Germinal center (tissue), 1 donor: Measurements from ENCODE around the gene NAAA.
"Not testable (repeated sequence)": the region's sequence is repeated elsewhere in the genome, so short reads cannot be mapped to it uniquely, and the experiment has no call there.

Experiments used
- DNase-seq: peaks from one replicate; pipeline ENCODE4 v3.0.0; 2012; ENCODE audit warnings: mixed read lengths, low spot score

The NAAA gene

GRCh38 chr4:75940692-75941253 lies at the start of gene NAAA:
TSS of gene NAAA (minus strand) at chr4:75941013. CDS start at chr4:75940949, 64 bp downstream.
- peak; percentile 75 for DNase-seq

DNA sequence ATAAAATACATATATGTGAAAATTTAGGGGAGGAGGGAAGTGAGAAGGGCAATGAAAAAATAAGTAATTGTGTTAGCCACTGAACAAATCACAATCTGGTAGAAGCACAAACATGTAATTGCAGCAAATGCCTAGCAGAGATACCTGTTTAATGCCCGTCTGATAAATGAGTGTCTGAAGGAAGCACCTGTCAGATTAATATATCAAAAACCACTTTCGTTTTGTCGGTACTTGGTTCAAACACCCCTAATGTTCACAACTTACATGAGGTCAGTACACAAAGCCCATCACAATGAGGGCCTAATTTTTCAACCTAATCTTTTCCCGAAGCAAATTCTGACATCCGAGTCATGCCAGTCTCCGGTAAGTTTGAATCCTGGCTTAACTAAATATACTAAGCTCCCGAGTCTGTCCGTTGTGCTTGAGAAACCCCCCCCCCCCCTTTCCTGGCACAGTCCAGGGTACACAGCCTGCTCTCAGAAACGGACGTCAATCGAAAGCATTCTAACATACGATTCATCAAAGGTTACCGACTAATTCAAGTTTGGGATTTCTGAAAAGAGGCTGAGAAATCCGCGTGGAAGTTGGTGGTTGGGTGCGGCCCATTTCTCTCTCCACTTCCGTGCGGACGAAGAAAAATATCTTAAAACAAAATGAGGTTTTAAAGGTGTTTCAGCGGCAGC lies 49.2 kb upstream of the NAAA start:
- DNase-seq, result no peak

DNA sequence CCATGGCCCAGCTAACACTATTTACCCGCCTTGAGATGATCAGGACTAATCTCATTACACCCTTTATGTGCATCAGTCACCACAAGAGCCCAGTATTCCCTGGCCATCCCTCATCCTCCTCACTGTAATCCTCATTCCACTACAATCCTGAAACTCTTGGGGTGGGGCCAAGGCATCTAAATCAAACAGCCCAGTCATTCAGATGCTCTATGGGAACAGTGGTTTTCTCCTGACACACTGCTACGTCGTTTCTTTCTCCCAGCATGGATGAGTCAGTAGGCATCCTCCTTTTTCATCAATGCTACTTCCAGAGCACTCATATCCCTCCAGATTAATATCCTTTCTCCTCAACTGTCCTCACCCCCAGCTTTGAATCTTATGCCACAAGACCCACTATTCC lies 44.3 kb upstream of the NAAA start:
- DNase-seq, result no peak

- DNase-seq, result no peak
Observed at GRCh38 chr4:75980576-75980975, 39.8 kb upstream of the NAAA start.

DNA sequence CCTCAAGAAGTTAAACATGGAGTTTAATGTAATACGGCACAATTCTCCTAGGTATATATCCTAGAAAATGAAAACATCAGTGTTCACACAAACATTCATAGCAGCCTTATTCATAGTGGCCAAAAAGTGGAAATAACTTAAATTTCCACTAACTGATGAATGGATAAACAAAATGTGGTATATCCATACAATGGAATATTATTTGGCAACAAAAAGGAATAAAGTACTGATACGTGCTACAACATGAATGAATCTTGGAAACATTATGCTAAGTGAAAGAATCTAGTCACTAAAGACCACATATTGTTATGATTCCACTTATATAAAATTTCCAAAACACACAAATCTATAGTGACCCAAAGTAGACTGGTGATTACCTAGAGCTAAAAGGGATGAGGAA lies 35.4 kb upstream of the NAAA start:
- no peak for DNase-seq

DNA sequence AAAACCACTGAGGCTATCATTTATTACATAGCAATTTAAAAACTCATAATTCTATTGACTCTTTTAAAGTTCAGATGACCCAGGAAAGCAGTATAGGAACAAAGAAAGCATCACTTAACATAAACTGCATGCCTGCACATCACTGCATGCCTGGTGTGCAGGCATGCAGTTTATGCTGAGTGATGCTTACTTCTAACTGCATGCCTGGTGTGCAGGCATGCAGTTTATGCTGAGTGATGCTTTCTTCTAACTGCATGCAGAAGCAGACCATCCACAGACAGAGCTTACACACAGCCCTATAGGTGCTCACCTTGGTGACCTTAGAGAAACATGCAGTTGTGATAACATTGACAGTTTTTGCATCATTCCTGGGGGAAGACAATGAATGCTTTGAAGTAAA lies 33.0 kb upstream of the NAAA start:
- DNase-seq, result no peak

DNA sequence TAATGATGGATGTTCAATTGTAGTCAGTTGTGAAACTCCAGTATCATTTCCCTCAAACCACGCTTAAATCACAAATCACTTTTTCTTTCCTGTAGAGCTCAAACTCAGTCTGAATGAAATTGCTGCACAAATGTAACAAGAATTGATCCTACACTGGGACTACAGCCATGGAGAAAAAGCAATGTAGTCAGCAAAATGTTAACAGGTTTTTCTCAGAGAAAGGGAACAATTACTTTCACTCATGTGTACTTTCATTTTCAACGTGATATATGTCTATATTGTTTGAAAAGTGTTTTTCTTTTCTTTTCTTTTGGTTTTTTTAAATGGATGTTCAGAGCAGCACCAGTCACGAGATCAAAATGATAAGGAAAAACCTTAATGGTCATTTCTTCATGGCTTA lies 27.3 kb upstream of the NAAA start:
- no peak for DNase-seq

DNA sequence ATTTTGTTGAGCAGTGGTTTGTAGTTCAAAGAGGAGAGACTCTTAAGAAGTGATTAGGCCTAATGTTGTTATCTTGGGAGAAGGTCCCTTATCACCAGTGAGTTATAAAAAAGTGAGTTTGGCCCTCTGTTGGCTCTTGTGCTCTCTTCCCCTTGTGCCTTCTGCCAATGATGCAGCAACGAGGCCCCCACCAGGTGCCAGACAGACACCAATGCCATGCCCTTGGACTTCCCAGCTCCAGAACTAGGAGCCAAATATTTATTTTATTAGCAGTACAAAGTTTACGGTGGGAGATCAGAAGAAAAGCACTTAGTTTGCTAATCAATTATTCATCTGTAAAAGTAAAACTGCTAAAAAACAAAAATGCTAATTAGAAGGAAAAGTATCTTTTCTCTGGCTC lies 22.7 kb upstream of the NAAA start:
- no peak for DNase-seq

- not testable (repeated sequence) for DNase-seq
Observed at GRCh38 chr4:75962072-75962471, 21.3 kb upstream of the NAAA start.

GRCh38 chr4:75958546-75958945 lies 17.7 kb upstream of the NAAA start:
- not testable (repeated sequence) for DNase-seq

DNA sequence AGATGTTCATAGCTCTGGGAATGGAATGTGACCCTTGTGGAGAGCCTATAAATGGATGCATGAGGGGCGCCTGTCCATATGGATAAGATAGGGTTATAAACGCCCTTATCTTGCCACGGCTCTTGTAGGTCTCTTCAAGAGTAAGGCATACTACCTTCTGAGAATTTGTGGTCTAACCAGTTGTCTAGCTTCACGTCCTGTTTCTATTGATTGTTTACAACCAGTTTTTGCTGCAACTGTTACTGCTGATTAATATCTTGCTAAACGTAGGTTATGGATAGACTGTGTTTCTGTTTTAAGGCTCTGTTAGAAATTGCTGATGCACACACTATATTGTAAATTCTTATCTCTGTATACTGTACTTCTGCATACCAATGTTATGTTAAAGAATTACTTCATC lies 14.0 kb upstream of the NAAA start:
- not testable (repeated sequence) for DNase-seq

DNA sequence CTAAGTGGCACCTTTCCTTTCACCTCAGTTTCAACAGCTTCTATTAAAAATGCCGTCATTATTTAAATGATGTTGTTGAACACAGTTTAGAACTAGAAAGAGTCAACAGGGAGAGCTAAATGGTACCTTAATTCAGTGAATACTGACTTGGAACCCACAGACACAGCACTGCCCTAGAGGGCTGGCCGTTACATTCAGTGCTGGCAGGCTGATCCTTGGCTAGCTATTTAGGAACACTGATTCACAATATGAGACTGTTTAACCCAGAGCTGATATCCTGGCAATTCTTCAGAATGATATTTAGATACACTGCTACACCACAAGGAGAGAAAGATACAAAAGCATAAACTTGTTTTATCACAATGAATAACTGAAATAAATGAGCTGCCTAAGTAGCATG lies 12.7 kb upstream of the NAAA start:
- no peak for DNase-seq

GRCh38 chr4:75950213-75950815 lies 9.5 kb upstream of the NAAA start:
- DNase-seq, result no peak

- DNase-seq, result peak; percentile 21
Observed at GRCh38 chr4:75948822-75949444, 8.1 kb upstream of the NAAA start.

- DNase-seq, result peak; percentile 77
Observed at GRCh38 chr4:75939890-75940691, 722 bp downstream of the NAAA start.

GRCh38 chr4:75935628-75936027 lies 5.2 kb downstream of the NAAA start:
- DNase-seq, result no peak

- no peak for DNase-seq
Observed at GRCh38 chr4:75930152-75930551, 10.7 kb downstream of the NAAA start.

DNA sequence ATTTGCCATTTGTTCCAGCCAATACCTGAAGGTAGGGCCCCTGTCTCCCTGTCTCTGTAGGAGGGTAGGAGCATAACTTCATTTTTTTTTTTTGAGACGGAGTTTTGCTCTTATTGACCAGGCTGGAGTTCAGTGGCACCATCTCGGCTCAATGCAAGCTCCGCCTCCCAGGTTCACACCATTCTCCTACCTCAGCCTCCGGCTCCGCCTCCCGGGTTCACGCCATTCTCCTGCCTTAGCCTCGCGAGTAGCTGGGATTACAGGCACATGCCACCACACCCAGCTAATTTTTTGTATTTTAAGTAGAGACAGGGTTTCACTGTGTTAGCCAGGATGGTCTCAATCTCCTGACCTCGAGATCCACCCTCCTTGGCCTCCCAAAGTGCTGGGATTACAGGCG lies 15.9 kb downstream of the NAAA start:
- DNase-seq, result not testable (repeated sequence)

DNA sequence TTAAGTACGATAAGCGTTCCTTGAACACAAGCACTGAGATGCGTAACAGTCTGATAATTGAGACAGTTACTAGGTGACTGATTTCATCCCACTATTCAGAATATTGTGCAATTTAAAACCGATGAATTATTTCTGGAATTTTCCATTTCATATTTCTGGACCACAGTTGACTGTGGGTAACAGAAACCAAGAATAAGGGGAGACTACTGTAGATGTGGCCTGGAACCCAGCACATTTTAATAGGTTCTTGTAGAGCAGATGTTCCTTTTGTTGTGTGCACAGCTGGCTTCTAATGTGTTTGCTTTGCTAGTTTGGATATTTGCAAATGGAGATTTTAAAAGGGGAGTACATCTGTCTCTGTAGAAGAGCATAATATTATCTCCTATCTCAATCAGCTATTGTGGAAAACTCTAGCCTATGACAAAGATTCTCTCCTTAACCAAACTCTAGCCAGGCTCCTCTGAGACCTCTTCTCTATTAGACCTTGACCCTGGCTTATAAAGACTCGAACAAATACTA lies 16.4 kb downstream of the NAAA start:
- no peak for DNase-seq

DNA sequence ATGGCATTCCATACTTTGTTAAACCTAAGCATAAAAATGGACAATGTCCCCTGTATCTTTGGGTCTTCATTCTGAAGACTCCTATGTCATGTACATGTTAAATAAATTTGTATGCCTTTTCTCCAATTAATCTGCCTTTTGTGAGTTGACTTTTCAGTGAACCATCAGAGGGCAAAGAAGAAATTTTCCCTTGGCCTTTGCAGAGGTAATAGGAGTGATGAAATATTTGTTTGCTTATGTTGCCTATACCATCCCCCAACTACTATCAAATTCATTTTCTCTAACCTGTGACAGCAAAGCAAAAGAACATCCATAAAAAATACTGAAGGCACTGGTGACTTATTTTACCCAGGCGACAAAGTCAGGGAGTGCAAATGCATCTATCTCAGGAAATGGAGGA lies 18.2 kb downstream of the NAAA start:
- DNase-seq, result no peak

GRCh38 chr4:75921910-75922309 lies 18.9 kb downstream of the NAAA start:
- DNase-seq, result no peak

DNA sequence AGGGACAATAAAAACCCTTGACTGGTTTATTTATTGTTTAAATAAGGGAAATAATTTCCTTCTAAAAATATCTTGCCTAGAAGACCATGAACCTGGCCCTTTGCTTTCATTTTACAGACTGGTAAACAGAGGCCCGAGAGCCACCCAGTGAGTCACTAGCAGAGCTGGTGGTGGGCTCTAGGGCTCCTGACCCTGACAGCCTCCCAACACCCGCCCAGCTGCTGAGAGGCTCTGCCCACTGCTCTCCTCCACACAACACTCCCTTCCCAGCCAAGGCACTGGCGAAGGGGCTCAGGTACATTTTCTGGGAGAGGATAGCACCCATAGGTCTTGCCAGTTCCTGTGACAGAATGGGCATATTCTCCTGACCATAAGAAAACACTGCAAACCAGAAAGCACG lies 20.5 kb downstream of the NAAA start:
- DNase-seq, result no peak
